Neutrophil (primary cell): ENCODE data around the gene VPS39.

Source experiments
- H3K27ac ChIP-seq: fragments of 200-600 bp; sonication (generic); 2 replicates; pipeline ENCODE4 v1.5.1; 2016; ENCODE audit warnings: mild to moderate bottlenecking, moderate library complexity
- H3K27me3 ChIP-seq: fragments of 200-600 bp; sonication (generic); 2 replicates; pipeline ENCODE4 v1.6.0; 2016; ENCODE audit warnings: mild to moderate bottlenecking
- H3K36me3 ChIP-seq: fragments of 200-600 bp; sonication (generic); 2 replicates; pipeline ENCODE4 v1.5.1; 2017
- H3K4me1 ChIP-seq, 2 experiments: fragments of 200-600 bp in 1 of 2; sonication (generic) in 1 of 2; 1 replicate in 1 of 2; 2 replicates in 1 of 2; pipeline versions ENCODE4 v1.5.1 to v1.6.1; 2013 to 2016; ENCODE audit warnings: low read depth in 1 of 2, low read length in 1 of 2, mild to moderate bottlenecking in 1 of 2, moderate library complexity in 1 of 2; ENCODE audit not compliant: control insufficient read depth in 1 of 2, insufficient read depth in 1 of 2
- H3K4me3 ChIP-seq, 2 experiments: fragments of 200-600 bp in 1 of 2; sonication (generic) in 1 of 2; 1 replicate in 1 of 2; 2 replicates in 1 of 2; pipeline ENCODE4 v1.5.1; 2013 to 2016; ENCODE audit warnings: low read depth in 1 of 2, low read length in 1 of 2, mild to moderate bottlenecking in 1 of 2, moderate library complexity in 1 of 2
- H3K9me3 ChIP-seq: fragments of 200-600 bp; sonication (generic); 2 replicates; pipeline ENCODE4 v1.5.1; 2016
- TF ChIP-seq, protein P1 (sequence below): fragments of 200-600 bp; sonication (generic); IDR thresholded peaks from 2 replicates; pipeline ENCODE4 v1.5.1; 2016; ENCODE audit warnings: antibody characterized with exemption

Gene VPS39

DNA sequence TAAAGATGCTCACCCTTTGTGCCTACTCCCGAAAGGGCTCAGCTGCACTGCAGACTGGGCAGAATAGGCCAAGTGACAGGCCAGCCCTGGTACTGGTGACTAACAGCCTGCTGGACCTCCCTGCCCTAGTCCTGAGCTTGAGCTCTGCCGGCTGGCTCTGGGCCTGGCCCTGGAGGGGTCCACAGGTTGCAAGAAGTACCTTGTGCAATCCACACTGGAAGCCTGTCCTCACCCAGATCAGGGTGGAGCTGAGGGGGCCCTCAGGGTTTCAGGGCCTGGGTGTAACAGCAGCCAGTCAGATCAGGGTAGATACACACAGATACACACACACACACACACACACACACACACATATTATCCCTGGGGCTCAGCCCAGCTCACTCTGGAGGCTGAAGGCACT is 86.4 kb downstream of the VPS39 start:
- no peaks in the 10 kb centered on the region for H3K27me3 ChIP-seq
- TF ChIP-seq, protein P1, sequence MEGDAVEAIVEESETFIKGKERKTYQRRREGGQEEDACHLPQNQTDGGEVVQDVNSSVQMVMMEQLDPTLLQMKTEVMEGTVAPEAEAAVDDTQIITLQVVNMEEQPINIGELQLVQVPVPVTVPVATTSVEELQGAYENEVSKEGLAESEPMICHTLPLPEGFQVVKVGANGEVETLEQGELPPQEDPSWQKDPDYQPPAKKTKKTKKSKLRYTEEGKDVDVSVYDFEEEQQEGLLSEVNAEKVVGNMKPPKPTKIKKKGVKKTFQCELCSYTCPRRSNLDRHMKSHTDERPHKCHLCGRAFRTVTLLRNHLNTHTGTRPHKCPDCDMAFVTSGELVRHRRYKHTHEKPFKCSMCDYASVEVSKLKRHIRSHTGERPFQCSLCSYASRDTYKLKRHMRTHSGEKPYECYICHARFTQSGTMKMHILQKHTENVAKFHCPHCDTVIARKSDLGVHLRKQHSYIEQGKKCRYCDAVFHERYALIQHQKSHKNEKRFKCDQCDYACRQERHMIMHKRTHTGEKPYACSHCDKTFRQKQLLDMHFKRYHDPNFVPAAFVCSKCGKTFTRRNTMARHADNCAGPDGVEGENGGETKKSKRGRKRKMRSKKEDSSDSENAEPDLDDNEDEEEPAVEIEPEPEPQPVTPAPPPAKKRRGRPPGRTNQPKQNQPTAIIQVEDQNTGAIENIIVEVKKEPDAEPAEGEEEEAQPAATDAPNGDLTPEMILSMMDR: no peak
- no peaks in the 10 kb centered on the region for H3K36me3 ChIP-seq
- peaks cover 43 to 45% of the 10 kb centered on the region in 2 experiments for H3K4me1 ChIP-seq
- no peak overlapping the region for H3K4me3 ChIP-seq
- no peaks in the 10 kb centered on the region for H3K9me3 ChIP-seq
- H3K27ac ChIP-seq: peak overlapping the region; percentile 59

DNA sequence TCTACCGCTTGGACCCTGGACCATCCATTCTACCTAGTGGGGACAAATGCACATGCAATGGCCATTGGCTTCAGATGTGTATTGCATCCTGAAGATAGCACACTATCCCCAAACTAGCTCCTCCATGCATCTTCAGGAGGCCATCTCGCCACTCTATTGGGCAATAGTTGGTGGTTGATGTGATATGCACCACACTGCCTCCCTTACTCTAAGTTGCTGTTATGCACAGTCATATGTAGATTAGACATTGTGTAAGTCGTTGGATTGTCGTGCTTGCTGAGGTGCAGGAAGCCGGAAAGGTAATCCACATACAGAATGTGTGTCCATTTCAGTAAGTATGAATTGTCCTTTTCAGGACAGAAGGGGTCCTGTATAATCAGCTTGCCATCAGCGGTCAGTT is 87.1 kb downstream of the VPS39 start:
- H3K27me3 ChIP-seq: no peaks in the 10 kb centered on the region
- H3K4me3 ChIP-seq: no peak overlapping the region
- H3K9me3 ChIP-seq: no peaks in the 10 kb centered on the region
- peak overlapping the region; percentile 59 for H3K27ac ChIP-seq
- peaks cover 43 to 45% of the 10 kb centered on the region in 2 experiments for H3K4me1 ChIP-seq
- no peaks in the 10 kb centered on the region for H3K36me3 ChIP-seq
- TF ChIP-seq, protein P1: no peak

DNA sequence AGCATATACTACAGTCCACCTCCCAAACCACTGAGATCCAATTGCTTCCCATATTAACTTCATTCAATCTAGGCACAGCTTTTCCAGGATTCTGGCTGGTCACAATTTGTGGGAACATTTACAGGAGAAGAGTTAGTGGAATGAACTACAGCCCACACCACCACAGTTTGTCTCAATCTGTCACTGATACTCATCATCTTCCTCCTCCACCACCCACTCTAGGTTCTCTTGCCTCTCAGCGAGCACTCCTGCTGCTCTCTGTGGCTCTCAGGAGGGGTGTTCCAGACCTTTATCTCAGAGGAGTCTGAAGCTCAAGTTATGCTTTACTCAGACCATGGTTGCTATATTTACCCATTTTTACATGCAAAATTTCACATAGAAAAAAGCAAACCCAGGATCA is 87.8 kb downstream of the VPS39 start:
- no peaks in the 10 kb centered on the region for H3K9me3 ChIP-seq
- no peaks in the 10 kb centered on the region for H3K36me3 ChIP-seq
- TF ChIP-seq, protein P1: no peak
- H3K27me3 ChIP-seq: no peaks in the 10 kb centered on the region
- peaks cover 43 to 45% of the 10 kb centered on the region in 2 experiments for H3K4me1 ChIP-seq
- no peak overlapping the region for H3K4me3 ChIP-seq
- H3K27ac ChIP-seq: no peak overlapping the region

DNA sequence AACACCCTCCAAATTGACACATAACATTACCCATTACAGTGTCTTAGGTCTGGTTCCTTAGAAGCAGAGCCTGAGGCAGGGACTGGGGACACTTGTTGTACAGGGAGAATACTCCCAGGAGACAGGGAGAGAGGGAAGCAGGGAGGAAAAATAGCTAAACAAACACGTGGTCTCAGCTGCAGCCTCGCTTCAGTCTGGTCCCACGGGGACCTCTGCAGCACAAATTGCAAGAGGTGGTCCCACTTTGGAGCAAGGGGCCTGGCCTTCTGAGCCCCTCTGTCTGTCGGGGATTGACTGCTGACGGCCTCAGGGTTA is 88.7 kb downstream of the VPS39 start:
- H3K27me3 ChIP-seq: no peaks in the 10 kb centered on the region
- no peaks in the 10 kb centered on the region for H3K9me3 ChIP-seq
- H3K27ac ChIP-seq: no peak overlapping the region
- H3K4me1 ChIP-seq: peaks cover 43 to 45% of the 10 kb centered on the region in 2 experiments
- TF ChIP-seq, protein P1: no peak
- H3K4me3 ChIP-seq: no peak overlapping the region
- no peaks in the 10 kb centered on the region for H3K36me3 ChIP-seq

DNA sequence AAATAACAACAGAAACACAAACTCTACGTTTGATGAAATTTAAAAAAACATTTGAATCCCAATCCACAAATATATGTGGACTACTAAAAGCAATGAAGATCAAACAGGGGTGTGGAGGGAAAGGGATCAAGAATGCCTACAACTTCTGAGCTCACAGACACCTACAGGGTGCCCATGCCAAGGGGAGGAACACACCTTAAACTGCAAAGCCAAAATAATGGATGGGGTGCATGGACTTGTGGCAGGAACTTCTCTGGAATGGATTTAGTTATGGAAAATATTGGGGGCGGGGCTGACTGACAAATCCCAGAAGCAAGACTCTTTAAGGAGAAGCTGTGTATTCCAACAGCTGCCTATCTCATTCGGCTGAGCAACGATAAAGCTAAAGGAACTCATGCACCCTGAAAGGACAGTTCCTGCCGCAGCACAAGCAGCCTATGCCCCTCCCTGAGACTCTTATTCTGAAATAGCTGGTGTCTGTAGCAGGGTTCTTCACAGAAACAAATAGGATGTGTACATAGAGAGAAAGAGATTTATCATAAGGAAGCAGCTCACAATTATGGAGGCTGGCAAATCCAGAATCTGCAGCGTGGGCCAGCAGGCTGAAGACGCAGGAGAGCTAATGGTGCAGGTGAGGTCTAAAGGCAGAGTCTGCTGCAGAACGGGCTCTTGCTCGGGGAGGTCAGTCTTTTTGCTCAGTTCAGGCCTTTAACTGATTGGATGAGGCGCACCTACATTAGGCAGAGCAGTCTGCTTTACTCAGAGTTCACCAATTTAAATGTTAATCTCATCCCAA is 89.3 kb downstream of the VPS39 start:
- Histone ChIP-seq H3K27me3 (no peaks in the 10 kb centered on the region), H3K4me1 (peaks cover 43 to 45% of the 10 kb centered on the region in 2 experiments), H3K9me3 (no peaks in the 10 kb centered on the region), H3K36me3 (no peaks in the 10 kb centered on the region), H3K4me3 (no peak overlapping the region), H3K27ac (no peak overlapping the region)
- TF ChIP-seq, protein P1: no peak
